HS-5 (cell line): Measurements from ENCODE around the gene ADAMTS17.
"Not testable (repeated sequence)": the region's sequence is repeated elsewhere in the genome, so short reads cannot be mapped to it uniquely, and the experiment has no call there.

Experiments used
- DNase-seq: peaks from one replicate; pipeline ENCODE4 v3.0.0-alpha.2; 2012; ENCODE audit warnings: low read depth

The ADAMTS17 gene

GRCh38 chr15:100340721-100341238 lies 995 bp downstream of the ADAMTS17 start:
- no peak for DNase-seq

DNA sequence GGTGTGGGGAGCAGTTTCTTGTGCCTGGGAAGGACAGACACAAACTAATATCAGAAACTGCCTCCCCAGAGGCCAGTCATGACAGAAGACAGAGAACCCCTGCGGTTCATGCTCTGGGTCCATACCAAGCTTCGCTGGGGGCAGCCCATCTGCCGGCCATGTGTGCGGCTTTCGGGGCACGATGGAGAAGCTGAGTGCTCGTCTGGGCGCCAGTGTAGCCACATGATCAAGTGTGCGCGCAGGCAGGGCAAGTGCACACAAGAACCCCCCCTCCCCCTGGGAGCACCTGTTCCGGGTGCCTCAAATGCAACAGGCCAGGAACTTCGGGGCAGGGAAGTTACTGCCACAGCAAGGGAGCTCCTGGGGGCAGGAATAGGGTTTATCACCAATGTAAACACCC lies 1.8 kb downstream of the ADAMTS17 start:
- DNase-seq = no peak

- not testable (repeated sequence) for DNase-seq
These were observed 2.3 kb downstream of the ADAMTS17 start for GRCh38 chr15:100339451-100339850.

DNA sequence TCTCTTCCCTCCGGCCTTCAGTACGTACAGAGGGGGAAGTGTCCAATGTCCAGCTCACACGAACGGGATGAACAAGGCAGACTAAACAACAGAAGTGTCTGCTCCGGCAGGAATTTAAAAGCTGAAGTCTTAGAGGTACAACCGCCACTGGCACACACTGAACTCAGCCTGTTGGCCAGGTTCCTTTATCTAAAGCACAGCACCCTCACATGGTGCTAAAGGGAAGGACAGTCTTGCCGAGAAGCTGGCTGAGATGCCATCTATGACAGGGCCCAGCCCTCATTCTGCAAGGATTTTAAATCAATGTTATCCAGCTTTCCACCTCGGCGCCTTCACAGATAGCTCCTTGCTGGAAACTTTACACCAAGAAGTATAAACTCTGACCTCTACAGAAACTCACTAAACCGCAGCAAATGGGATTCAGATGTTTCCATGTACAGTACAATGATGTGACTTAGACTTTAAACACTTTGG lies 2.8 kb downstream of the ADAMTS17 start:
- DNase-seq = peak; percentile 24

GRCh38 chr15:100338247-100338646 lies 3.5 kb downstream of the ADAMTS17 start:
- no peak for DNase-seq

DNA sequence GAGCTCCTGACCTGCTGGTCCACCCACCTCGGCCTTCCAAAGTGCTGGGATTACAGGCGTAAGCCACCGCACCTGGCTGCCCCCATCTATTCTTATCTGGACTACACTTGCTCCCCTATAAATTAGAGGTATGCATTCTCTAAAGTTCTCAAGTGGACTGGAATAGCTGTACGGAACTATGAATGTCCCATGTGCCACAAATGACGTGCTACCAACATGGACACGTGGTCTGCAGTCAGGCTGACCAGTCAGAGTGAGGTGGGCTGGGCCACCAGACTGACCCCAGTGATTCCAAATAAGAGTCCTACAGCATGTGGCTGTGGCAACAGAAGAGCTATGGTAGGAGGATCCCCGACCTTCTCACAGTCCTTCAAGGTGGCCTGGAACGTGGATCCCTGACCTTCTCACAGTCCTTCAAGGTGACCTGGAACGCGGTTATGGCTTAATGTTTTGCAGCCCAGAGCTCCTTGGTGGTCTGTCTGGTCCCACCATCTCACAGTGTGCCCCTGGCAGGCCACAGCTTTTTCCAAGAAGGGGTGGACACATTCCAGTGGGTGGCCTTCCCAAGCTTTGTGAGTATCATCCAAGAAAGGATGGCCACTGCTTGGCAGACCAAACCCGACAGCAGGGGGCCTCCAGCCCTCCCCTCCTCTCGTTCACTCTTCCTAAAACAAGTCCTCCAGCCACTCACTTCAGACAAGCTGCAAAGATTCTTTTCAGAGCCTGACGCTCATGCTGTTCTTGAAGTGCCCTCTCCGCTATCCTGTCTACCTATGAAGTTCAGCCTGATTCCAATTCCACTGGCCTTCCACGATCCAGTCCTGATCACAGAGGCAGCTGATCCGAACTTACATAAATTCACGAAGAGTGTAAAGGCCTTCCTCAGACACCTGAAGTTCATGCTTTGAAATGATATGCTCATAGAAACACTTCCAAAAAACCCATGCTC lies 4.4 kb downstream of the ADAMTS17 start:
- DNase-seq = no peak

- DNase-seq = no peak
These were observed 5.7 kb downstream of the ADAMTS17 start for GRCh38 chr15:100336061-100336460.

GRCh38 chr15:100335335-100335999 lies 6.3 kb downstream of the ADAMTS17 start:
- no peak for DNase-seq

DNA sequence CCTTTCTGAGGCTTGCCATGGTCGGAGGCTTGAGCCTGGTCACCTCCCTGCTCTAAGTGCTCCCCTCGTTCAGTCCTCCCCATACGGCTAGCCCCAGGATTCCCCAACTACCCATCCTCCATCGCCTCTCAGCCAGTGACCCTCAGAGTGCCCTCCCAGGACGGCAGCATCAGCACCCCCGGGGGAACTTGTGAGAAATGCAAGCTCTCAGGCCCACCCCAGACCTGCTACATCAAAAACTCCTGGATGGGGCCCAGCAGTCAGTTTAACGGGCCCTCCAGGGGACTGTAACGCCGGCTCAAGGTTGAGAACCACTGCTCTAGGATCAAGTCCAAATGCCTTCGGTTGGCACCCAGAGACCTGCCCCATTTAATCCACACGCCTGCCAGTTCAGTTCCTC lies 6.9 kb downstream of the ADAMTS17 start:
- no peak for DNase-seq

DNA sequence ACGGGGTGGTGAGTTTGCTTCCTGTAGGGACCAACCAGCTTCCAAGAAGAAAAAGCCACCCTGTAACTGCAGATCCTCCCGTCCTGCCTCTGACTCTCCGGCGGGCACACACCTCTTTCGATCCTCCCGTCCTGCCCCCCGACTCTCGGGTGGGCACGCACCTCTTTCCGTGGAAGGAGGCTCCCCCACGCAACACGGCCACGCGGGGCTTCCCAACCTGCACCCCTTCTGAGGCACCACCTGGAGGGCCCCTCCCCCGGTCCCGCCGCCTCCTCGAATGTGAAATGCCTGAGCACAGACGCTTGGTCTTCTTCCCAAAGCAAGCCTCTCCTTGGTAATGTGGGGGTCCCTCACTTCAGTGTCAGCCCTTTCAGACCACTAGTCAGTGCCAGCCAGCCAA lies 7.3 kb downstream of the ADAMTS17 start:
- no peak for DNase-seq

DNA sequence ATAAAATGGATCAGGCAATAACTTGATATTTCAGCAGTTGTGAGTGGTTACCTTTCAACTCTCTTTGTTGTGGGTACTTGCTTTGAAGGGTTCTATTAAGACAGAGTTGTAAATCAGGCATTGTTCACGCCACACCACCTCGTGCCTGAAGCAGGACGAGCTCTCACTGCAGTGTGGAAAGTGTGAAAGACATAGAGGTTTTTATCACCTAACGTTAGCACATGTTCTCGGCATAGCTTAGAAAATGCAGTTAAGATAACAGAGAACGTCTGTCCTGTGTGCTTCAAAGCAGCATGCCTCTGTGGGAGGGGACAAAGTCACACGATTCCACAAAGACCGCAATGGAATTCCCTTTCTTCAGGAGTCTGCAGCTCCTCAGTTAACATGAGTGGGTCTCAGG lies 7.8 kb downstream of the ADAMTS17 start:
- no peak for DNase-seq

GRCh38 chr15:100333236-100333635 lies 8.5 kb downstream of the ADAMTS17 start:
- DNase-seq = no peak

- DNase-seq = no peak
These were observed 9.1 kb downstream of the ADAMTS17 start for GRCh38 chr15:100332721-100333120.

GRCh38 chr15:100332231-100332630 lies 9.5 kb downstream of the ADAMTS17 start:
- no peak for DNase-seq

DNA sequence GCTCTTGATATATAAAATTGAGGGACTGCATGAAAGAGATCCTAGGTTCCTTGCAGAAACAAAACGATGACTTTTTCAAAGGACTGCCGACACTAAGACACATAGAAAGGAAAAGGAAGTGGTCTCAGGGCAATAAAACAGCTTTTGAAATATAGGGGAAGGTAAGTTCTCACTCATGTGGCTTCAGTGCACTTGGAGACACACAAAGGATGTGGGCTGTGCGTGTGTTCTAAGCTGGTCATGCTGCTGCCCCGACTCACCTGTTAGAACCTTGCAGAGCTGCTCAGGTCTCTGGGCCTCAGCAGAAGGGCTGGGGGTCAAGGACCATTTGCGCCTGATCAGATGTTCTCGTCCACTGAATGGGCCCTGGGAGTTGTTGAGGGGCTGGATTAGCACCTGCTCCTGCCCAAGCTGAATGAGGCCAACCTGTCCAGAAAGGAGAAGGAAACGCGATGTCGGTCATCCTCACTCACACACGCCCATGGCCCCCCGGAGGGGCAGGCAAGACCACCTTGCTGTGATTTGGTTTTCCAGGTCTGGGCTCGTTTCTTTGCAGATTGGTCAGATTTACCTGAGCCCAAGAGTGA lies 11.1 kb downstream of the ADAMTS17 start:
- DNase-seq = no peak

DNA sequence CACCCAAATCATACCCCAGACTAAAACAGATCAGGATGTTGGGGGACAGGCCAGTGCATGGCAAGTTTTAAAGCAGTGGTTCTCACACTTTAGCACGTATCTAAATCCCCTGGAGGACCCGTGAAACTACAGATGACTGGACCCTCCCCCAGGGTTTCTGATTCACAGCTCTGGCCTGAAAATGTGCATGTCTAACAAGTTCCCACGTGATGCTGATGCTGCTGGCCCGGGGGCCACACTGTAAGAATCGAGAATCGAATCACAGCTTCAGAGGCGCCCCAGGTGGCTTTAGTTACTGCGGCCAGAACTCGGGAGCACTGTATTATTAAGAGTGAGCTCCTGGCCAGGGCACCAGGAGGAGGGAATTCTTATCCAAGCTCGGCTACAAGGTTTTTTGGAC lies 11.6 kb downstream of the ADAMTS17 start:
- DNase-seq = no peak

DNA sequence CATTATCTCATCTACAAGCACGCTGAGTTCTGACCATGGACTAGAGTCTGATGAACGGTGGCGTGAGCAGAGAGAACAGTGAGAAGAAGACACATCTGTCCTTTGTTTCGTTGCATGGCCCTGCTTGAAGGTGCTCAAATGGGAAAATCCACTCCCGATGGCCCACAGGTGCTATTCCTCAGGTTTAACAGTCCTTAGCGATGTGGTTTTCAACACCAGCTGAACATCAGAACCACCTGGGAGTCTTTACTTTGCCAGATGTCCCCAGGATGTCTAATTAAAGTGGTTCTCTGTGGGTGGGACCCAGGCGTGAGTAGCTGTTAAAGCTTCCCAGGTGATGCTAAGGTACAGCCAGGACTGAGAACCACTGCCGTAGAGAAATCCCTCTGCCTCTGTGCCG lies 13.0 kb downstream of the ADAMTS17 start:
- no peak for DNase-seq

- DNase-seq = no peak
These were observed 22.9 kb downstream of the ADAMTS17 start for GRCh38 chr15:100318880-100319279.

DNA sequence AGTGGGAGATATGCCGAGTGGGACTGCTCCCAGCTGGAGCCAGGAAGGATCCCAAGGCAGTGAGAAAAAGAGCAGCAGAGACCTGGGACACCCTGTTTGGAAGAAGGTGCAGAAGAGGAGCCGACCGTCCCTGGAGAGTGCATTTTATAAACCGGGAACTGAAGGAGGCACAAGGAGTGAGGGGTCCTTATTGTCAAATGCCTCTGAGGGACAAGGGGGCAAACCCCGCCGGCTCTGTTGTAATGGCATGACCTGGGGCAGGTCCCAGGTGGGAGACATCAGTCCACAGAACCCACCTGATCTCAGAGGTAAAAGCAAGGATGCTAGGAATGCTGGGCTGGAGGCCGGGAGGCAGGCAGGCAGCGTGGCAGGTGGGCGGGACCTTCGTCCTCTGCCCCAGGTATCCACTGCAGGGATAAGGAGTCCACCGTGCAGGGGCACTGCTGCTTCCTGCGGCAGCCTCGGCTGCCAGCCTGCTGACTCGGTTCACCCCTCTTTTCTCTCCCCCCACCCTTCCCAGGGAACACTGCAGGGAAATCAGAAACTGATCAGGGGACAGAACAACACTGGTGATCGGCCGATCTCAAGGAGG lies 26.9 kb downstream of the ADAMTS17 start:
- DNase-seq = no peak

GRCh38 chr15:100311833-100312476 lies 29.8 kb downstream of the ADAMTS17 start:
- DNase-seq = no peak

DNA sequence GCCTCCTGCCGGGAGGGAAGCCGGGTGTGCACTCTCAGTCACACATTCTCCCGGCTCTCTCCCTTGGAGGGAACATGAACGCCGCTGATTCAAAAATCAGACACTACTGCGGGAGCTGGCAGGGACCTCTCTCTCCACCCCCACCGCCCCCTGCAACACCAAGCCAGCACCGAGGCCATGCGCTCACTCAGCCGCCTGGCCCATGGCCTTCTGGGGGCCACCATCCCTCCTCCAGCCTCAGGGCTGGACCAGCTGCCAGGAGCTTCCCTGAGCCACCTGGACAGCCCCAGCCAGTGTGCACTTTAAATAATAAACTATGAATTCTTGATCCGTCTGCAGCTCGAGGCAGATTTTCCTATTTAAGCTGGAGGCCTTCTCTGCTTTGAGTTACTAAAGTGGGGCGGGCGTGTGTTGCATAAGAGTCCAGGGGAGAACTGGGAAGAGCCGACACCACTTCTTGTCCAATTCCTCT lies 30.6 kb downstream of the ADAMTS17 start:
- no peak for DNase-seq
